ENCODE data around the gene CCDC87.

DNA sequence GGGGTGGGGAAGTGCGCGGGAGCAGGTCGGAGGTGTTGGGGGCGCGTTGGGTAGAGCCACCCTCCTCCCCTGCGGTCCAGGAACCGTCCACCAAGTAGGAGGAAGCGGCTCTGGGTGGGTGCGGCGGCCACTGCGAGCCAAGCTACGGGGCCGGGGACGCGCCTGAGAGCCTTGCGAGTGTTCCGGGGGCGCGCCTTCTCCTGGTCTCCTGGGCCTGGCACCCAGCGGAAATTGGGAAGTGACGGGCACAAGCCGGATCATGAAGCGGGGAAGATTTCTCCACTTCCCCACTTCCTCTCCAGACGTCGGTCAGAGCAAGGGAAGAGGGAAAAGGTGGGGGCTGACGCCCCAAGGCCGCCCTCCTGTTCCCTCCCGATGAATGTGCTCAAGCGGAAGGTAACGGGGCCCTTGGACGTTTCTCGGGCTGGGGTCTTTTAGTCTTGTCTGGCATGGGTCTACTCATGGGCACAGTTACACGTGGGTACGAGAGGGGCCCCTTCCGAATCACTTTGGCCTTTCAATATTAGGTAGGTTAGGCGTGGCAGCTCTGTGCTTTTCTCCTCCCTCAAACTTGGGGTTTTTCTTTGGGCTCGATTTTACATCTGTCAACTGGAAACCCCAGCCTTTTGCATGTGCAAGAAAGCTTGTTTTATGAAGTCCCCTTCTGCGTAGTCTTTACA, 24.4 kb upstream of the CCDC87 start:
- TF ChIP-seq, protein P1, sequence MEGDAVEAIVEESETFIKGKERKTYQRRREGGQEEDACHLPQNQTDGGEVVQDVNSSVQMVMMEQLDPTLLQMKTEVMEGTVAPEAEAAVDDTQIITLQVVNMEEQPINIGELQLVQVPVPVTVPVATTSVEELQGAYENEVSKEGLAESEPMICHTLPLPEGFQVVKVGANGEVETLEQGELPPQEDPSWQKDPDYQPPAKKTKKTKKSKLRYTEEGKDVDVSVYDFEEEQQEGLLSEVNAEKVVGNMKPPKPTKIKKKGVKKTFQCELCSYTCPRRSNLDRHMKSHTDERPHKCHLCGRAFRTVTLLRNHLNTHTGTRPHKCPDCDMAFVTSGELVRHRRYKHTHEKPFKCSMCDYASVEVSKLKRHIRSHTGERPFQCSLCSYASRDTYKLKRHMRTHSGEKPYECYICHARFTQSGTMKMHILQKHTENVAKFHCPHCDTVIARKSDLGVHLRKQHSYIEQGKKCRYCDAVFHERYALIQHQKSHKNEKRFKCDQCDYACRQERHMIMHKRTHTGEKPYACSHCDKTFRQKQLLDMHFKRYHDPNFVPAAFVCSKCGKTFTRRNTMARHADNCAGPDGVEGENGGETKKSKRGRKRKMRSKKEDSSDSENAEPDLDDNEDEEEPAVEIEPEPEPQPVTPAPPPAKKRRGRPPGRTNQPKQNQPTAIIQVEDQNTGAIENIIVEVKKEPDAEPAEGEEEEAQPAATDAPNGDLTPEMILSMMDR (IDR thresholded peaks at IDR 0.05), result no peak
- no peak for TF ChIP-seq POLR2A (IDR thresholded peaks at IDR 0.05)

Data from testis (tissue), 2 donors.